HG03108 (cell line): ENCODE measurements around the gene MAP1LC3B2.
A peak's percentile ranks its signal among the peaks of the same experiment; 100 is the strongest.

Experiments used
- ATAC-seq: cut with Tn5 transposase; IDR thresholded peaks from one replicate; pipeline ENCODE4 v1.9.1; 2021; ENCODE audit warnings: moderate library complexity; ENCODE audit not compliant: unreplicated experiment

Gene MAP1LC3B2

DNA sequence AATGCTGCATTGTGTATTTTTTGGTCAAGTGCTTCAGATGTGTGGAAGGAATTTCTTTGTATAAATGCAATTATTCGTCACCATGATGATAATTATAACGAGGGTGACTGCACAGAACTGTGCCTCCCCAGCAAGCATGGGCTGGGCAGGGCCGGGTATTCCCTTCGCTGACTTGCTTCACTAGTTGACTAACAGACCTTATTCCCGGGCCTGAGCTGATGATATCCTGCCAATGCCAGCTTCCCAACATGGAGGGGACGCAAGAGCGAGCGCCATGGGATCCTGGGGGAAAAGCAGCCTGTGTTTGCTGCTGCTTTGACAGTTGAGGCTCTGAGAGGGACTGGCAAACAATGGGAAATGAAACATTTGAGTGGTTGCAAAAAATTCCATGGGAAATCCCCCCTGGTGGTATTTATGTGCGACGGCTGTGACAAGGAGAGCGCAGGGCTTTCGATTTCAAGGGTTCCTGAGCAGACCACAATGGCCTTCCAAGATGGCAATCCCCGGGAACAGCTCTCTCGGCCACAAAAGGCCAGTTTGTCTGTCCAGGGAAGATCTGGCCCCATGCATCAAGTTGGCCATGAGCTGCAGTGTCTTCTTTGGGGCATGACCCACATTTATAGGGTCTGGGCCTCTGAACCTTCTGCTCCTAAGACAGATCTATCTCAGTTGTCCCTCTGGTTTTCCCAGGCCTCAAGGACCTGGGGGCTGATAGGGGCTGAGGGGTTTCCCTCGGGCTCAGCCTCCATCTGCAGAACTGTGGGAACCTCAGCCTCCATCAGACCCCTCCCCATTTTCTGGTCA lies 21.9 kb upstream of the MAP1LC3B2 start:
- ATAC-seq, result peak; percentile 24

- ATAC-seq, result peak; percentile 46
These were observed 21.0 kb upstream of the MAP1LC3B2 start for GRCh38 chr12:116538076-116538591.

- ATAC-seq, result no peak
These were observed 20.4 kb upstream of the MAP1LC3B2 start for GRCh38 chr12:116538682-116539305.

GRCh38 chr12:116539361-116539771 lies 19.8 kb upstream of the MAP1LC3B2 start:
- no peak for ATAC-seq

DNA sequence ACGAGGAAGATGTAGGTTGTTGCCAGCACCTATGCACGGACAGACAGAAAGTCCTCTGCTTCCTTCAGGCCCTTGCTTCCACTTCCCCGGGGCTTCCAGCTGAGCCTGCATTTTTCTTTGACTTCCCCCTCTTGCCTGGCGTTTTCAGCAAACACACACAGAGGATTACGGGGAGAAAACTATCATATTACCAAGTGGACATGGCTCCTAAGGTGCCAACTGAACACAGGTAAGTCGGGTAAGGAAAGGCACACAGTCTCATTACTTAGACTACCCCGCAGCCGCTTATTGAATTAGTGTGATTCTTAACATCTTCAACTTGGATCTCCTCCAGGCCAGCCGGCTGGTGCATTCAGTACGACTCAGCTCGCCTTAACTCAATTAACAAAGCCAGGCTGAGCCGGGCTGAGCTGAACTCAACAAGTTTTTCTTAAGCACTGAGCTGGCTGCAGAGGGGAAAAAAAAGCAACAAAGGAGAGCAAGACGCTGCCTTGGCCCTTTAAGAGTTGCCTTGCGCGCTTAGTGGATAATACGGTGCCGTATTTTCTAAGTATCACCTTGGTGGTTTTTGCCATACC lies 19.2 kb upstream of the MAP1LC3B2 start:
- ATAC-seq, result no peak

DNA sequence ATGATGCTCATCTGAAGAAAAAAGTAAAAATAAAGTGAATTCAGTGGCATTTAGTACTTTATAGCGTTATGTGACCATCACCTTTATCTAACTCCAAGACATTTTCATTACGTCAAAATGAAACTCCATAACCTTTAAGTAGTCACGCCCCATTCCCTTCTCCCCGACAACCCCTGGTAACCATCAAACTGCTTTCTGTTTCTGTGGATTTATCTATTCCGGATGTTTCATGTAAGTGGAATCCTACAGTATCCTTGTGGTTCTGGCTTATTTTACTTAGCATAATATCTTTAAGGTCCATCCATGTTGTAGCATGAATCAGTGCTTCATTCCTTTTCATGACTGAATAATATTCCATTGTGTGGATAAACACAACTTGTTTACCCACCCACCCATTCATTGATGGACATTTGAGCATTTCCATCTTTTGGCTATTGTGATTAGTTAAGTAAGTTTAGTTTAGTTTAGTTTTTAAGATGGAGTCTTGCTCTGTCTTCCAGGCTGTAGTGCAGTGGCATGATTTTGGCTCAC lies 18.5 kb upstream of the MAP1LC3B2 start:
- no peak for ATAC-seq

GRCh38 chr12:116541547-116542344 lies 17.4 kb upstream of the MAP1LC3B2 start:
- no peak for ATAC-seq

DNA sequence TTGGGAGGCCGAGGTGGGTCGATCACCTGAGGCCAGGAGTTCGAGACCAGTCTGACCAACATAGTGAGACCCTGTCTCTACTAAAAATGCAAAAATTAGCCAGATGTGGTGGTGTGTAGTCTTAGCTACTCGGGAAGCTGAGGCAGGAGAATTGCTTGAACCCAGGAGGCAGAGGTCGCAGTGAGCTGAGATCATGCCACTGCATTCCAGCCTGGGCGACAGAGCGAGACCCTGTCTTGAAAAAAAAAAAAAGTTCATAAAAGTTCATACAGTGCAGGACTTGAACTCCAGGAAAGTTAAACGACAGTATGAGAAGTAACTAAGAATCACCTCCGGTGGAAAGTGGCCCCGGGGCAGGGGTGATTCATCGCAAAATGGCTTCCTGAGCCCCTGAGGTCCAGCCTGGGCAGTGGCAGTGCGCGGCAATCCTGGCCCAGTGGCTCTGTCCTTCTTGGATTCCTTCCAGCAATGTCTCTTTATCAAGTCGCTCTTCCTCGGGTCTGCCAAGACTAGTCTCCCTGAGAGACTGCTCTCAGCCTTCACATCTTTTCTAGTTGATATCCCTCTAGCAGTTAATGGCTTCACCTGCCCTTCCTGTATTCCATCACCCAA lies 16.7 kb upstream of the MAP1LC3B2 start:
- no peak for ATAC-seq

DNA sequence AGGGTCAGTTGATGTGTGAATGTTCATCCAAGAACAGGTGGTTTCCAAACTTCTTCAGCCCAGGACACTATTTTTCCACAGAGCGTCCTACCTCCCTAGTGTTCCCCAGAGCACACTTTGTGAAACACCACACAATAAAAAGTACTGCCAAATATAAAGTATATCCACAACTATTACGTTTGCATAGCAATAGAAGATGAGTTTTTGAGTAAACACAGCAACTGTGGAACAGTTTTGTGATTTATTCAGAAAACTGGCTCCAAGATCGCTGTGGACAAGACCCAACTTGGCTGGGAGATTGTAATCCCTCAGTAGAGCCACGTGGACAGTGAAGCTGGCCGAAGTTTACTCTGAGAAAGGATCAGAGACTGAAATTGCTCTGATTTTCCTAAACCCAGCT lies 14.5 kb upstream of the MAP1LC3B2 start:
- no peak for ATAC-seq

- no peak for ATAC-seq
These were observed 14.0 kb upstream of the MAP1LC3B2 start for GRCh38 chr12:116545144-116545543.

GRCh38 chr12:116545936-116546335 lies 13.2 kb upstream of the MAP1LC3B2 start:
- ATAC-seq, result no peak

- peak; percentile 94 for ATAC-seq
These were observed 11.2 kb upstream of the MAP1LC3B2 start for GRCh38 chr12:116547955-116548501.

DNA sequence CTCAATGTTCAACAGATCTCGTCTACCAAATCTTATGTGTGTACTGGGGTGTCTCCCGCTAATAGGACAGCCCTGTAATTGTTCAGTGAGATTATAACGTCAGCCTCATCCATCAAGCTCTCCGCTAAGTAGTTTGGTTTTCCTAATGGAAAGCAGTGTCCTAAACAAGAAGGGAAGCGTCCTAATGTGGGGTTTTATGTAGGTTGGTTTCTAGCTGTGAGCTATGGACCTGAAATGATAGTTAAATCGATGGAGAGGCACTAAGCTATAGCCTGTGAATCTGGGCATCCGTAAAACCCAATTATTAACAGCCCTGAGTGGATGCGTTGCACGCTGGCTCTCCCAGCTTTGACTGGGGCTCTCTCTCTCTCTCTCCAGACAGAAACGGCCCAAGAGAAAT lies 9.2 kb upstream of the MAP1LC3B2 start:
- no peak for ATAC-seq

DNA sequence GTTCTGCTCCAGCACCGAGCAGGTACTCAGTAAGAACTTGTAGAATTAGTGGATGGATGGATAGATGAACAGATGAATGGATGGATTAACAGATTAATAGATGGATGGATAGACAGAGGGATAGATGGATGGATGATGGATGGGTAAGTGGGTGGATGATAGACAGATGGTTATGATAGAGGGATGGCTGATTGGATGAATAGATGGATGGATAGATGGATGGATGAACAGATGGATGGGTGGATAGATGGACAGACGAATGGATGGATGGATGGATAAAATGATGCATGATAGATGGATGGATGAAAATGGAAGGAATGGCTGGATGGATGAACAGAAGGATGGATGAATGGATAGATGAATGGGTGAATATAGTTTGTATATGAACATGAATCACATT lies 8.0 kb upstream of the MAP1LC3B2 start:
- ATAC-seq, result no peak

GRCh38 chr12:116551619-116551951 lies 7.6 kb upstream of the MAP1LC3B2 start:
- no peak for ATAC-seq

- no peak for ATAC-seq
These were observed 7.0 kb upstream of the MAP1LC3B2 start for GRCh38 chr12:116551952-116552772.

- no peak for ATAC-seq
These were observed 6.3 kb upstream of the MAP1LC3B2 start for GRCh38 chr12:116552773-116553373.

DNA sequence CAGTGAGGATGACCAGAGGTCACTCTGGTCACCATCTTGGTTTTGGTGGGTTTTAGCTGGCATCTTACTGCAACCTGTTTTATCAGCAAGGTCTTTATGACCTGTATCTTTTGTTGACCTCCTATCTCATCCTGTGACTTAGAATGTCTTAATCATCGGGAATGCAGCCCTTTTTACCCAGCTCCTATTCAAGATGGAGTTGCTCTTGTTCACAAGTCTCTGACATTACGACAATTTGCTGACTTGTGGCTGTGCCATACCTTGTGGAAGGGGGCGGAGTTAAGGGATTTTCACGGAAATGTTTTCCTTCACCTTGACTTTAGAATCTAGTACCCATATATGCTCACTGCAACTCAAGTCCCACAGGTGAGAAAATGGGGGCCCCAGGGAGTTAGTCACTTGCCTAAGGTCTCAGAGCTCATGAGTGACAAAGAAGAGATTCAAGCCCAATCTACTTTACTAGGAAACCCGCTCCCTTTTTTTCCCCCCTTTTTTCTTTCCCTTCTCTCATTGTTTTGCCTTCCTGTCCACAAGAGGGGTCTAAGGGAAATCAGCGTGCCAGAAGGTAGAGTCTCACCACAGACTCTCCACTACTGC lies 2.7 kb upstream of the MAP1LC3B2 start:
- no peak for ATAC-seq
